Uterus (tissue), 4 donors: ENCODE data around the gene LTN1. TPM values are rescaled to one million over a fixed set of nuclear protein-coding genes. Genes with fewer than 3 reads are reported as not detected.

Experiments used
- DNase-seq, 2 donors: peaks; one replicate each; pipeline ENCODE4 v3.0.0-alpha.2; 2019 to 2020
- H3K27ac ChIP-seq, 2 donors: fragments of 200-600 bp; sonication (generic); 1 replicate in 1 of 2; 2 replicates in 1 of 2; pipeline ENCODE4 v1.5.1; 2016 to 2018
- H3K27me3 ChIP-seq, 2 donors: fragments of 200-600 bp; sonication (generic); one replicate each; pipeline ENCODE4 v1.5.1; 2018 to 2019; ENCODE audit warnings: control low read depth in 1 of 2
- H3K36me3 ChIP-seq, 2 donors: fragments of 200-600 bp; sonication (generic); one replicate each; pipeline ENCODE4 v1.5.1; 2019; ENCODE audit warnings: control low read depth in 1 of 2
- H3K4me1 ChIP-seq, 2 donors: fragments of 200-600 bp; sonication (generic); one replicate each; pipeline ENCODE4 v1.5.1; 2018 to 2019; ENCODE audit warnings: control low read depth in 1 of 2
- H3K4me3 ChIP-seq, 2 donors: fragments of 200-600 bp; sonication (generic); 1 replicate in 1 of 2; 2 replicates in 1 of 2; pipeline ENCODE4 v1.5.1; 2018 to 2019; ENCODE audit warnings: mild to moderate bottlenecking in 1 of 2
- H3K9me3 ChIP-seq, 2 donors: fragments of 200-600 bp; sonication (generic); one replicate each; pipeline ENCODE4 v1.5.1; 2019; ENCODE audit warnings: control low read depth in 1 of 2
- CTCF ChIP-seq, 4 experiments: fragments of 200-600 bp in 2 of 4; fragments of 450-650 bp in 2 of 4; sonication (generic) in 2 of 4; IDR thresholded peaks; one replicate each; pipeline ENCODE4 v1.5.1; 2016 to 2019; ENCODE audit warnings: antibody characterized with exemption in 4 of 4, mild to moderate bottlenecking in 2 of 4, moderate library complexity in 1 of 4
- POLR2A ChIP-seq, 2 donors: fragments of 450-650 bp; IDR thresholded peaks; one replicate each; pipeline ENCODE4 v1.6.1; 2016; ENCODE audit warnings: antibody characterized with exemption in 2 of 2, mild to moderate bottlenecking in 1 of 2, moderate library complexity in 1 of 2
- intact Hi-C: fragments of 100-400 bp; cut with DNase I; formaldehyde crosslinking; loops from one replicate; pipeline ENCODE4 v1.15.1; 2023; ENCODE audit warnings: low total_unique reads
- total RNA-seq, 4 donors: library from RNA; depleted of rRNA in 3 of 4; stranded (reverse); fragments of >200 nt in 3 of 4; gene quantifications; one replicate each; pipeline versions ENCODE4 v1.1.0 to v1.2.4, GENCODE V29; 2014 to 2023
- donor health status: DM: yes; HTN: yes; CAD: no.

The LTN1 gene
- total RNA-seq, 4 donors from 2014 or later = 13.8 to 61.0 (median 30.6) TPM

- intact Hi-C loops = no loop called here
- Histone ChIP-seq H3K27me3 (no peaks in the 10 kb centered on the region), H3K36me3 (no peaks in the 10 kb centered on the region), H3K9me3 (no peaks in the 10 kb centered on the region), H3K4me1 (no peaks in the 10 kb centered on the region), H3K4me3 (no peak overlapping the region), H3K27ac (no peak overlapping the region)
- DNase-seq = no peak
- no peak for TF ChIP-seq CTCF (IDR thresholded peaks at IDR 0.05)
- no peak for TF ChIP-seq POLR2A (IDR thresholded peaks at IDR 0.05)
These were observed 76.4 kb downstream of the LTN1 start for GRCh38 chr21:28916150-28916893.

GRCh38 chr21:28913071-28913470 lies 79.6 kb downstream of the LTN1 start:
- DNase-seq = no peak
- TF ChIP-seq POLR2A (IDR thresholded peaks at IDR 0.05) (no peak), CTCF (IDR thresholded peaks at IDR 0.05) (no peak)
- intact Hi-C loops = no loop called here

GRCh38 chr21:28910280-28910887 lies 82.3 kb downstream of the LTN1 start:
- no peak for DNase-seq
- Histone ChIP-seq H3K9me3 (no peaks in the 10 kb centered on the region), H3K27ac (peak overlapping the region; percentile 1 to 31), H3K36me3 (no peaks in the 10 kb centered on the region), H3K4me1 (no peaks in the 10 kb centered on the region), H3K27me3 (no peaks in the 10 kb centered on the region), H3K4me3 (no peak overlapping the region)
- TF ChIP-seq CTCF (IDR thresholded peaks at IDR 0.05) (no peak), POLR2A (IDR thresholded peaks at IDR 0.05) (no peak)
- intact Hi-C loops = no loop called here

More at GRCh38 chr21:28913071-28913470, 79.6 kb downstream of the LTN1 start:
- Histone ChIP-seq H3K4me3 (no peak overlapping the region), H3K9me3 (no peaks in the 10 kb centered on the region), H3K27ac (no peak overlapping the region), H3K4me1 (no peaks in the 10 kb centered on the region), H3K27me3 (no peaks in the 10 kb centered on the region), H3K36me3 (no peaks in the 10 kb centered on the region)

GRCh38 chr21:28908351-28908750 lies 84.3 kb downstream of the LTN1 start:
- Histone ChIP-seq H3K9me3 (no peaks in the 10 kb centered on the region), H3K27ac (no peak overlapping the region), H3K27me3 (no peaks in the 10 kb centered on the region), H3K4me1 (no peaks in the 10 kb centered on the region), H3K4me3 (no peak overlapping the region), H3K36me3 (no peaks in the 10 kb centered on the region)
- no peak for TF ChIP-seq POLR2A (IDR thresholded peaks at IDR 0.05)
- no peak for TF ChIP-seq CTCF (IDR thresholded peaks at IDR 0.05)
- DNase-seq = no peak
- intact Hi-C loops = no loop called here

- Histone ChIP-seq H3K4me3 (no peak overlapping the region), H3K4me1 (no peaks in the 10 kb centered on the region), H3K36me3 (no peaks in the 10 kb centered on the region), H3K9me3 (no peaks in the 10 kb centered on the region), H3K27ac (no peak overlapping the region), H3K27me3 (no peaks in the 10 kb centered on the region)
- no peak for TF ChIP-seq POLR2A (IDR thresholded peaks at IDR 0.05)
- TF ChIP-seq CTCF (IDR thresholded peaks at IDR 0.05) = no peak
- intact Hi-C loops = no loop called here
- no peak for DNase-seq
These were observed 85.8 kb downstream of the LTN1 start for GRCh38 chr21:28906841-28907240.
